NT2/D1 (cell line): ENCODE results near the gene CDH13.

Source experiments
- SUZ12 ChIP-seq: IDR thresholded peaks from 2 replicates; pipeline ENCODE4 v1.6.1; 2011; ENCODE audit not compliant: insufficient read length, insufficient read depth; ENCODE audit errors: extremely low read depth
- YY1 ChIP-seq: IDR thresholded peaks from 2 replicates; pipeline ENCODE4 v1.6.1; 2011; ENCODE audit not compliant: insufficient read length, insufficient read depth
- ZNF274 ChIP-seq: IDR thresholded peaks from 2 replicates; pipeline ENCODE4 v1.6.1; 2011; ENCODE audit warnings: mild to moderate bottlenecking, low read depth, low read length

DNA sequence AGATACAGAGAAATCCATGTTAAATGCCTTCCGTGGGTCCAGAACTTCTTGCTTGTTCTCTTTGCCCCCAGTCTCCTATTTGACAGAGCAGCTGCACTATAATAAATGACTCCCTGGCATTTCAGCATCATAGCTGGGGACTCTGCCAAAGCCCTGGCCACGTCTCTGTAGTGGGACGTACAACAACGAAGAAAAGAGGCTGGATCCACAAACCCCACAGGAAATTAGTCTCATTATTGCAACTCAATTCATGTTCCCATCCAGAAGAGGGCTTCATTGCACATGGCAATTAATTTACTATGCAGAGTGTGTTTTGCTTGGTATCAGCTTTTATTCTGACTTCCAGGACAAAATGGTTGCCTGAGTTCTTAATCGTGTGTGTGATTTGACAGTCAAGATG, 121.3 kb downstream of the CDH13 start:
- TF ChIP-seq YY1 (no peak), SUZ12 (no peak), ZNF274 (no peak)
